Psoas muscle (tissue), 8 donors: ENCODE results near the gene PRPF31. TPM values are rescaled to one million over a fixed set of nuclear protein-coding genes. Genes with fewer than 3 reads are reported as not detected.

Experiments
- ATAC-seq, 4 donors: fragments of 200-7000 bp; cut with Tn5 transposase; one replicate each; pipeline ENCODE4 v1.9.1; 2020; ENCODE audit warnings: moderate library complexity in 3 of 4, mild to moderate bottlenecking in 2 of 4
- DNase-seq, 2 donors: peaks; one replicate each; pipeline ENCODE4 v3.0.0-alpha.2; 2020
- H3K27ac ChIP-seq: fragments of 200-600 bp; one replicate; pipeline ENCODE4 v1.8.0; 2022
- H3K27me3 ChIP-seq, 3 donors: fragments of 200-600 bp in 1 of 3; one replicate each; pipeline versions ENCODE4 v1.6.1 to v1.8.0; 2013 to 2022; ENCODE audit warnings: low read length in 2 of 3, mild to moderate bottlenecking in 2 of 3, moderate library complexity in 1 of 3; ENCODE audit not compliant: insufficient read depth in 3 of 3
- H3K36me3 ChIP-seq, 2 donors: fragments of 200-600 bp in 1 of 2; one replicate each; pipeline versions ENCODE4 v1.6.1 to v1.8.0; 2013 to 2022; ENCODE audit warnings: low read depth in 1 of 2, mild to moderate bottlenecking in 1 of 2, moderate library complexity in 1 of 2; ENCODE audit not compliant: insufficient read depth in 1 of 2
- H3K4me1 ChIP-seq: fragments of 200-600 bp; one replicate; pipeline ENCODE4 v1.8.0; 2022
- H3K4me3 ChIP-seq: fragments of 200-600 bp; one replicate; pipeline ENCODE4 v1.8.0; 2022; ENCODE audit warnings: mild to moderate bottlenecking
- H3K9me3 ChIP-seq: fragments of 200-600 bp; one replicate; pipeline ENCODE4 v1.8.0; 2022
- WGBS, 3 donors: extraction: QIAGEN DNeasy Blood & Tissue Kit; methylation state at CpG; one replicate each; pipeline versions ENCODE4 v1.1.6 to v1.1.7; 2013; 5-methylcytosine and 5-hydroxymethylcytosine counted together
- intact Hi-C, 2 donors: fragments of 100-400 bp; cut with DNase I; formaldehyde crosslinking; loops; one replicate each; pipeline versions ENCODE4 v1.11.0 to v1.14.2; 2022
- polyA plus RNA-seq, 3 donors: library from polyadenylated mRNA; stranded (reverse); fragments of 200-250 nt; gene quantifications; one replicate each; pipeline ENCODE4 v1.2.3, GENCODE V29; 2013
- total RNA-seq, 4 donors: library from RNA; stranded (reverse); fragmentation: NEBNext Ultra II Directional in 2 of 4; extraction: Animal tissue kit (Norgen Biotek cat#: 25700) in 2 of 4; gene quantifications; one replicate each; pipeline versions ENCODE4 v1.2.1 to v1.2.4, GENCODE V29; 2021 to 2023
- TF ChIP-seq, protein P1 (sequence below): fragments of 200-600 bp; IDR thresholded peaks from one replicate; pipeline ENCODE4 v1.8.0; 2022; ENCODE audit warnings: antibody characterized with exemption
- donor health status: healthy with polysubstance abuse.
- donor health status: DM: no; HTN: no; CAD: no; lungs with moderate emphysema.
- donor health status: Bipolar disorder and iron deficiency.
- donor health status: healthy.
- donor health status: DM: yes; HTN: yes; CAD: no.
- donor health status: DM: no; HTN: no; CAD: no.
- donor health status: DM: no; HTN: no; CAD: no.
- donor health status: DM: yes; HTN: yes; CAD: no.

PRPF31 gene
- total and polyA plus RNA-seq, 7 donors = 32.3 to 54.3 (median 39.4) TPM

DNA sequence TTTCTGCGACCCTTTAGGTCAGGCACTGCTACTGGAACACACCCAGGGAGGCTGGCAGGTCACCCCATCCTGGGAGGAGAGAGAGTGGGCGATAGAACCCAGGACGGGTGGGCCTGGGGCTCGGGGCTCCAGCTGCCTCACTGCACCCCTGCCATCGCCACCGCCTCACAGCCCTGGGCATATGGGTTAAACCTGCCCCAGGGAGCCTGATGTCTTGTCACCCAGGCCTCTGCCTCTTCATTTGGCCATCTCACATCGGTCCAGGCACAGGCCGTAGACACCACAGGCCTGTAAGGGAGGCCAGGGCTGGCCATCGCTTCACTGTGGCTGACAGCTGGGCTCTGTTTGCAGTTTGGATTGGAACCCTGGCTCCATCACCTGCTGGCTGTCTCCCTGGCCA lies 10.2 kb downstream of the PRPF31 start:
- no peaks in the 10 kb centered on the region for H3K9me3 ChIP-seq
- H3K4me1 ChIP-seq = no peaks in the 10 kb centered on the region
- TF ChIP-seq, protein P1, sequence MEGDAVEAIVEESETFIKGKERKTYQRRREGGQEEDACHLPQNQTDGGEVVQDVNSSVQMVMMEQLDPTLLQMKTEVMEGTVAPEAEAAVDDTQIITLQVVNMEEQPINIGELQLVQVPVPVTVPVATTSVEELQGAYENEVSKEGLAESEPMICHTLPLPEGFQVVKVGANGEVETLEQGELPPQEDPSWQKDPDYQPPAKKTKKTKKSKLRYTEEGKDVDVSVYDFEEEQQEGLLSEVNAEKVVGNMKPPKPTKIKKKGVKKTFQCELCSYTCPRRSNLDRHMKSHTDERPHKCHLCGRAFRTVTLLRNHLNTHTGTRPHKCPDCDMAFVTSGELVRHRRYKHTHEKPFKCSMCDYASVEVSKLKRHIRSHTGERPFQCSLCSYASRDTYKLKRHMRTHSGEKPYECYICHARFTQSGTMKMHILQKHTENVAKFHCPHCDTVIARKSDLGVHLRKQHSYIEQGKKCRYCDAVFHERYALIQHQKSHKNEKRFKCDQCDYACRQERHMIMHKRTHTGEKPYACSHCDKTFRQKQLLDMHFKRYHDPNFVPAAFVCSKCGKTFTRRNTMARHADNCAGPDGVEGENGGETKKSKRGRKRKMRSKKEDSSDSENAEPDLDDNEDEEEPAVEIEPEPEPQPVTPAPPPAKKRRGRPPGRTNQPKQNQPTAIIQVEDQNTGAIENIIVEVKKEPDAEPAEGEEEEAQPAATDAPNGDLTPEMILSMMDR = no peak
- H3K27ac ChIP-seq = no peak overlapping the region
- H3K36me3 ChIP-seq = peaks cover 0 to 92% of the 10 kb centered on the region in 2 donors
- no peak for ATAC-seq
- 82 to 86% (median 83%) methylated on average over 9 of the region's 9 CpGs for WGBS, 3 donors
- H3K27me3 ChIP-seq = no peaks in the 10 kb centered on the region
- DNase-seq = no peak
- no peak overlapping the region for H3K4me3 ChIP-seq
- intact Hi-C loops = no loop called here

DNA sequence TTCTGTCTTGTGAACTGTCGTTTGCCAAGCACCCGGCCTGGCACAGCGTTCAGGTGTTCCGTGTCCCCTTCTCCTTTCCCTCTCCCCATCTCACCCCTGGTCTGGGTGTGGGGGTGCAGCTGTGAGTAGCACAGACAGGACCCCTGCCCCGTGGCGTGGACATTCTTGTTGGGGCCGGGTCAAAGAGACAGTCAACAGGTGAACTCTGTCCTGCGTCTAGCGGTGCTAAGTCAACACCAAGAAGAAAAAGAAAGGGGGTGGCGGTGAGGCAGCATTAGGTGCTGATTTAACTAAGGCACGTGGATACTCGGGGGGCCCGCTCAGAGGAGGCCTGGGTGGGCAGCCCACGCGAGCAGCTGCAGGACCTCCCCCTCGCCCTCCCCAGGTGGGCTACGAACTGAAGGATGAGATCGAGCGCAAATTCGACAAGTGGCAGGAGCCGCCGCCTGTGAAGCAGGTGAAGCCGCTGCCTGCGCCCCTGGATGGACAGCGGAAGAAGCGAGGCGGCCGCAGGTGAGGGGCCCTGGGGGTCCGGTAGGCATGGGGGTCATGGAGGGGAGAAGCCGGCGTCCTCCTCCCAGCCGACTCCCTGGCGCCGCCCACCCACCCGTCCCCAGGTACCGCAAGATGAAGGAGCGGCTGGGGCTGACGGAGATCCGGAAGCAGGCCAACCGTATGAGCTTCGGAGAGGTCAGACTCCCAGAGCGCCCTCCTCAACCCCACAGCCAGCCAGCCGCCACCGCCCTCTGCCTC lies 12.3 kb downstream of the PRPF31 start:
- no peaks in the 10 kb centered on the region for H3K9me3 ChIP-seq
- DNase-seq (no peak), ATAC-seq (no peak)
- WGBS, 3 donors = 91 to 94% (median 92%) methylated on average over 36 to 44 of the region's 44 CpGs
- H3K27ac ChIP-seq = no peak overlapping the region
- TF ChIP-seq, protein P1 = no peak
- H3K4me1 ChIP-seq = no peaks in the 10 kb centered on the region
- H3K36me3 ChIP-seq = peaks cover 2 to 93% of the 10 kb centered on the region in 2 donors
- H3K4me3 ChIP-seq = no peak overlapping the region
- intact Hi-C loops = no loop called here
- H3K27me3 ChIP-seq = no peaks in the 10 kb centered on the region

- peaks cover 2 to 93% of the 10 kb centered on the region in 2 donors for H3K36me3 ChIP-seq
- no peaks in the 10 kb centered on the region for H3K4me1 ChIP-seq
- ATAC-seq (no peak), DNase-seq (no peak)
- 87 to 91% (median 90%) methylated on average over 12 to 20 of the region's 20 CpGs for WGBS, 3 donors
- H3K4me3 ChIP-seq = no peak overlapping the region
- no peaks in the 10 kb centered on the region for H3K9me3 ChIP-seq
- TF ChIP-seq, protein P1 = no peak
- no peak overlapping the region for H3K27ac ChIP-seq
- intact Hi-C loops = no loop called here
- no peaks in the 10 kb centered on the region for H3K27me3 ChIP-seq
Measured at GRCh38 chr19:54128441-54128725, 12.8 kb downstream of the PRPF31 start.

GRCh38 chr19:54128796-54129616 lies 13.5 kb downstream of the PRPF31 start:
- no peaks in the 10 kb centered on the region for H3K27me3 ChIP-seq
- no peak overlapping the region for H3K27ac ChIP-seq
- DNase-seq (no peak), ATAC-seq (no peak)
- intact Hi-C loops = no loop called here
- no peaks in the 10 kb centered on the region for H3K9me3 ChIP-seq
- TF ChIP-seq, protein P1 = no peak
- H3K4me1 ChIP-seq = no peaks in the 10 kb centered on the region
- 94 to 96% (median 95%) methylated on average over 39 to 41 of the region's 41 CpGs for WGBS, 3 donors
- H3K4me3 ChIP-seq = no peak overlapping the region
- peaks cover 2 to 88% of the 10 kb centered on the region in 2 donors for H3K36me3 ChIP-seq
